GM18517 (cell line): ENCODE results near the gene FKBP4.

Experiments
- ATAC-seq: cut with Tn5 transposase; IDR thresholded peaks from one replicate; pipeline ENCODE4 v1.9.1; 2021; ENCODE audit warnings: mild to moderate bottlenecking, moderate library complexity; ENCODE audit not compliant: unreplicated experiment

Gene FKBP4

DNA sequence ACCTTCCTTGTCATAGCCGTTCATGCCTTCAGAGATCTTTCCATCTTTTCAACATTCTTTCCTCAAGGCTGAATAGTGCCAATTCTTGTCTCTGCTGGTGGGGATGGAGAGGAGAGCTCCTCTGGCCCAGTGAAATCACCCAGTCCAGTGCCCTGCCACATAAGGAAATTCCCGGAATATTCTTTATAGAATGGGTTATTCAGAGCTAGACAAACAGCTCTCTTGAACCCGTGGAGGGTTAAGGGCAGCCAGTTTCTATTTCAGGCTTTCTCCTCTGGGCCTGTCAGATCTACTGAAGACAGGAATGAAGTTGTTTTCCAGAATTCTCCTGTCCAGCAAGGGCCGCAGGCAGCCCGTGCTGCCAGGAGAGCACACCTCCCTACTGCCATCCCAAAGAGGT lies 48.2 kb downstream of the FKBP4 start:
- no peak for ATAC-seq

GRCh38 chr12:2844786-2845185 lies 50.0 kb downstream of the FKBP4 start:
- ATAC-seq = no peak

GRCh38 chr12:2845280-2845679 lies 50.5 kb downstream of the FKBP4 start:
- ATAC-seq = no peak

- ATAC-seq = no peak
These were observed 57.2 kb downstream of the FKBP4 start for GRCh38 chr12:2851931-2852330.

- no peak for ATAC-seq
These were observed 58.9 kb downstream of the FKBP4 start for GRCh38 chr12:2853626-2854025.
